Measurements from ENCODE around the gene BCL2L2. TPM values are rescaled to one million over a fixed set of nuclear protein-coding genes. Genes with fewer than 3 reads are reported as not detected.

The BCL2L2 gene
- total RNA-seq, 2 experiments from 2014 or later = 1.1 to 1.3 TPM

DNA sequence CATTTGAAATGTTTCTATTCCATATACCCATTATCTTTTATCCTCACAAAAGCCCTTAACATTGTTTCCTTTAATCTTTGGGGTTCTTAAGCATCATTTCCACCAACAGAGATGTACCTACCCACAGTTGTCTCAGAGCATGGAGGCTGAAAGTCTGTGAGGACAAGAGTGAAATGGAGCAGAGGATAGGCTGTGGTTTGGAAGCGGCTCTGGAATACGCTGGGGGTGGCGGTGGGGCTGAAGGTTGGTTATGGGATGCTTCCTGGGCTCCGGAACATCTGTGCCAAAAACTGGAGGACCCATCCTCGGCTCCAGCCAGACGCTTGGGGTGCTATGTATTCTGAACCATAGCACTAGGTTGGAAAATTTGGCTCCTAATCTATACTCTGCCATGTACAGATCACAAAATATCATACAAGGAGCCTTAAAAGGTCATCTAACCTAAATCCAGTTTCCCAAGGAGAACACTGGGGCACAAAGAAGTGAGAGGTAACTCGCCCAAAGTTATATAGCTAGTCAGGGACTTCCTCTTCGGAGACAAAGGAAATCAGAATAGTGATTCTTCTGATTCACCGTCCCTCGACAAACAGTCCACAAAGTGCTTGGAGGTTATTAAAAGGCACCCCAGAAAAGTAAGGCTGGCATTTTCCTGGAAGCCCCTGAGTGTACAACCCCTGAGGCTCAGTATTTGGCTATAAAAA, 6.5 kb upstream of the BCL2L2 start:
- ATAC-seq = no peak
- Mint-ChIP-seq H3K36me3 (ENCODE audit: low read depth) (peaks cover 39% of the 10 kb centered on the region), H3K4me3 (peak overlapping the region; percentile 92), H3K27ac (peak overlapping the region; percentile 93), H3K9me3 (no peaks in the 10 kb centered on the region), H3K27me3 (peaks cover 4% of the 10 kb centered on the region), H3K4me1 (ENCODE audit: low read depth) (peaks cover 24% of the 10 kb centered on the region)
- DNase-seq = no peak
- TF ChIP-seq, protein P1, sequence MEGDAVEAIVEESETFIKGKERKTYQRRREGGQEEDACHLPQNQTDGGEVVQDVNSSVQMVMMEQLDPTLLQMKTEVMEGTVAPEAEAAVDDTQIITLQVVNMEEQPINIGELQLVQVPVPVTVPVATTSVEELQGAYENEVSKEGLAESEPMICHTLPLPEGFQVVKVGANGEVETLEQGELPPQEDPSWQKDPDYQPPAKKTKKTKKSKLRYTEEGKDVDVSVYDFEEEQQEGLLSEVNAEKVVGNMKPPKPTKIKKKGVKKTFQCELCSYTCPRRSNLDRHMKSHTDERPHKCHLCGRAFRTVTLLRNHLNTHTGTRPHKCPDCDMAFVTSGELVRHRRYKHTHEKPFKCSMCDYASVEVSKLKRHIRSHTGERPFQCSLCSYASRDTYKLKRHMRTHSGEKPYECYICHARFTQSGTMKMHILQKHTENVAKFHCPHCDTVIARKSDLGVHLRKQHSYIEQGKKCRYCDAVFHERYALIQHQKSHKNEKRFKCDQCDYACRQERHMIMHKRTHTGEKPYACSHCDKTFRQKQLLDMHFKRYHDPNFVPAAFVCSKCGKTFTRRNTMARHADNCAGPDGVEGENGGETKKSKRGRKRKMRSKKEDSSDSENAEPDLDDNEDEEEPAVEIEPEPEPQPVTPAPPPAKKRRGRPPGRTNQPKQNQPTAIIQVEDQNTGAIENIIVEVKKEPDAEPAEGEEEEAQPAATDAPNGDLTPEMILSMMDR (IDR thresholded peaks at IDR 0.05) = no peak
- POLR2A ChIA-PET = interaction anchor here (1.3 to 6.5 kb wide), 5 partner anchors 10 to 20 kb away, joined by 3 to 139 read pairs (median 23); partner anchors contain the start of genes HOMEZ and PABPN1
- CTCF ChIA-PET = interaction anchor here (1.0 to 7.1 kb wide), 10 partner anchors 9 to 179 kb away, joined by 3 to 78 read pairs (median 4); partner anchors contain the start of genes HOMEZ and PABPN1
- intact Hi-C loops (cut with micrococcal nuclease) = loop anchor here (2.0 to 5.0 kb wide), 2 partner anchors 21 to 178 kb away; partner anchors contain the start of gene PABPN1

DNA sequence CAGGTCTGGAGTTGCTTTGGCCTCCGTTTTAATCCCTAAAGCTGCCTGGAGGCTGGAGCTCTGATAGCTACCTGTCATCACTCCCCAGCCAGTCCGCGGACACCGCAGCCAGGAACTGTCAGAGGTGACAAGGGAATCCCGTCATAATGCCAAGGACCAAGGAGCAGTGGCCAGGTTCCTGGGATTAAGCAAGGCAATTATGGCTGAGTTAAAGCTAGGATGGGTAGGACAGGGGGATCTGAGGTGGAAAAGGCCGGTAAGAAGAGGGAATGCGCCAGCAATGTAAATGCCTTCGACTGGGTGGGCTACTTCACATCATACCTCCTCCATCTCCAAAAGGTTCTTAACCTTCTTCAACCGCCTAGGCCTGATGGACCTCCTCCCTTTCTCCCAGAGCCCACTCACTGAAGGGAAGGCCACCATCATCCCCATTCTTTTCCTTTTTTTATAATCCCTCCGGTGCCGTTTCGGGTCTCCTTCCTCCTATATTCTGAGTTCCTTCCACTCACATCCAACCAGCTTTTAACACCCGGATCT, 5.9 kb upstream of the BCL2L2 start:
- H3K36me3 Mint-ChIP-seq (ENCODE audit: low read depth) = peaks cover 36% of the 10 kb centered on the region
- no peaks in the 10 kb centered on the region for H3K9me3 Mint-ChIP-seq
- H3K4me1 Mint-ChIP-seq (ENCODE audit: low read depth) = peaks cover 20% of the 10 kb centered on the region
- POLR2A ChIA-PET = interaction anchor here (1.3 to 6.5 kb wide), 6 partner anchors 8 to 19 kb away, joined by 3 to 139 read pairs (median 16); partner anchors contain the start of genes HOMEZ and PABPN1
- H3K4me3 Mint-ChIP-seq = peak overlapping the region; percentile 92
- intact Hi-C loops (cut with micrococcal nuclease) = loop anchor here (2.0 kb wide), 1 partner anchor 20 kb away; the partner anchor contains the start of gene PABPN1
- CTCF ChIA-PET = interaction anchor here (0.6 to 7.1 kb wide), 17 partner anchors 9 to 258 kb away, joined by 3 to 78 read pairs (median 3); partner anchors contain the start of genes HOMEZ and PABPN1
- TF ChIP-seq, protein P1 (IDR thresholded peaks at IDR 0.05) = no peak
- peak overlapping the region; percentile 93 for H3K27ac Mint-ChIP-seq
- peaks cover 7% of the 10 kb centered on the region for H3K27me3 Mint-ChIP-seq
- DNase-seq = peak; percentile 28
- ATAC-seq = no peak

DNA sequence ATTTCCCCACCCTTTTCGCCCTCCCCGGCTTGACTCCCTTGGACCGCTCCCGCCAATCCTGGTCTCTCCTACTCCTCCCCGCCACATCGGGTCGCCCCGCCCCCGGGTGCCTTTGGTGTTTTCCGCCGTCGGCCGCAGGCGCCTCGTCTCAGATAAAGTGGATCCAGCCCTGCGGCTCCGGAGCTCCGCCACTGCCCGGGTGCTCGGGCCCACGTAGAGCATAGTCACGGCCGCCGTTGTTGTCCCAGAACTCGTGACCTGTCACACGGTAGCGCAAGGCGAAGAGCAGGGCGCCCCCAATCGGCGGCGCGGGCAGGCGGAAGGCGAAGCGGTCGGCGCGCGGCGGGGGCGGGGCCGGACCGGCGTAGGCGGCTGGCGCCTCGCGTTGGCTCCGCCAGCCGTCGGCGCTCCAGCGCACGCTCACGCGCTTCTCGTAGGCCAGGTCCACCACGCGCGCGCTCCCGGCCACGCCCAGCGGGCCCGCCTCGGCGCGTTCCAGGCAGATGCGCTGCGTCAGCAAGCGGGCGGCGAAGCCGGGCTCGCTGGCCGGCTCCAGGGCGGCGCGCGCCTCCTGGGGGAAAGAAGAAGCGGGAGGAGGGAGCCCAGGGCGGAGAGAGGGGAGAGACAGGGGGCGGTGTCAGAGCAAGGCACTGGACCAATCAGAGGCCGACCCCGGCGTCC, 5.2 kb upstream of the BCL2L2 start:
- intact Hi-C loops (cut with micrococcal nuclease) = loop anchor here (2.0 kb wide), 1 partner anchor 19 kb away; the partner anchor contains the start of gene PABPN1
- TF ChIP-seq, protein P1 (IDR thresholded peaks at IDR 0.05) = peak; percentile 73
- H3K4me1 Mint-ChIP-seq (ENCODE audit: low read depth) = peaks cover 20% of the 10 kb centered on the region
- DNase-seq (peak; percentile 97), ATAC-seq (peak; percentile 81)
- ChIA-PET CTCF (interaction anchor here (0.6 to 7.1 kb wide), 19 partner anchors 8 to 257 kb away, joined by 3 to 78 read pairs (median 3); partner anchors contain the start of genes HOMEZ and PABPN1), POLR2A (interaction anchor here (1.3 to 6.5 kb wide), 9 partner anchors 8 to 207 kb away, joined by 3 to 139 read pairs (median 9); partner anchors contain the start of genes ACIN1, C14orf119, HOMEZ and PABPN1)
- peak overlapping the region; percentile 97 for H3K27ac Mint-ChIP-seq
- peak overlapping the region; percentile 92 for H3K4me3 Mint-ChIP-seq
- no peaks in the 10 kb centered on the region for H3K9me3 Mint-ChIP-seq
- H3K27me3 Mint-ChIP-seq = peaks cover 12% of the 10 kb centered on the region
- H3K36me3 Mint-ChIP-seq (ENCODE audit: low read depth) = peaks cover 36% of the 10 kb centered on the region

DNA sequence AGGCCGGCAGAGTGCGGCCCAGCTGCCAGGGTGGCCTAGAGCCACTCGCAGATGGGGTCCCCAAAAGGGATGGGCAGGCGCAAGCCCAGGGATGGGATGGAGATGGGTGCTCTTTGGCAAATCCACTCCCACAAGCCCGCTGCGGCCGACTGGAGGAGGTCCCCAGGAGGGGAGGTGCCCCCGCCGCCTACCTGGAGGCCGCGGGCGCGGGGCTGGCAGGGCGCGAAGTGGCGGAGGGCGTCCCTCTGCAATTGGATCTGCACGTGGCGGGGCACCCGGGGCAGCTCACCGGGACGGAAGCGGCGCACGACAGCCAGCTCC, 4.7 kb upstream of the BCL2L2 start:
- TF ChIP-seq, protein P1 (IDR thresholded peaks at IDR 0.05) = no peak
- Mint-ChIP-seq H3K27ac (peak overlapping the region; percentile 97), H3K4me1 (ENCODE audit: low read depth) (peaks cover 20% of the 10 kb centered on the region), H3K27me3 (peaks cover 14% of the 10 kb centered on the region), H3K9me3 (no peaks in the 10 kb centered on the region), H3K36me3 (ENCODE audit: low read depth) (peaks cover 33% of the 10 kb centered on the region), H3K4me3 (peak overlapping the region; percentile 91)
- POLR2A ChIA-PET = interaction anchor here (0.7 to 6.5 kb wide), 12 partner anchors 9 to 535 kb away, joined by 3 to 139 read pairs (median 8); partner anchors contain the start of genes ACIN1, C14orf119, HOMEZ and OXA1L
- intact Hi-C loops (cut with micrococcal nuclease) = loop anchor here (2.0 kb wide), 1 partner anchor 19 kb away; the partner anchor contains the start of gene PABPN1
- ATAC-seq (peak; percentile 8), DNase-seq (no peak)
- CTCF ChIA-PET = interaction anchor here (0.7 to 7.1 kb wide), 11 partner anchors 11 to 257 kb away, joined by 3 to 78 read pairs (median 5); partner anchors contain the start of genes HOMEZ and PABPN1

Measured in activated CD8-positive, alpha-beta T cell treated with anti-CD3 and anti-CD28 coated beads for 36 hours (primary cell).